ENCODE measurements around the gene NOSIP.

DNA sequence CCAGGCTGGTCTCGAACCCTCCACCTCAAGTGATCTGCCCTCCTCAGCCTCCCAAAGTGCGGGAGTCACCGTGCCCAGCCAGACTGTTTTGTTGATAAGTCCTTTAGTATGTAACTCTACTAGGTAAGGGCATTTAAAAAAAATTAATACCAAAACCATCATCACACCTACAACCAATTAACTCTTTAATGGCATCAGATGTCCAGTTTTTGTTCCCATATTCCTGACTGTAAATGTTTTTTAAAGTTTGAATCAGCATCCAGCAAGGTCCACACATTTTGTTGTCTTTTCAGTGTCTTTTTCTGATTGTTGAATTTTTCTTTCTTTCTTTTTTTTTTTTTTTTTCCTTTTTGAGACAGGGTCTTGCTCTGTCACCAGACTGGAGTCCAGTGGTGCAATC, 62.3 kb downstream of the NOSIP start:
- TF ChIP-seq EZH2 (IDR thresholded peaks at IDR 0.05), result no peak
- TF ChIP-seq POLR2AphosphoS5 (IDR thresholded peaks at IDR 0.05; ENCODE audit: borderline replicate concordance, low read depth, low read length), result no peak

Data from SK-N-MC (cell line).